SU-DHL-6 (cell line): Measurements from ENCODE around the gene RESF1.

ENCODE experiments used
- H2AFZ ChIP-seq: fragments of 200-600 bp; sonication (generic); 2 replicates; pipeline ENCODE4 v1.6.1; 2014; ENCODE audit warnings: low read depth, mild to moderate bottlenecking, moderate library complexity, mixed read lengths, antibody characterized with exemption, low read length; ENCODE audit not compliant: severe bottlenecking
- H3F3A ChIP-seq: fragments of 200-600 bp; shearing (Covaris generic); 2 replicates; pipeline ENCODE4 v1.6.0; 2016; ENCODE audit warnings: antibody characterized with exemption, mild to moderate bottlenecking; ENCODE audit not compliant: insufficient read depth
- H3K27ac ChIP-seq: fragments of 200-600 bp; sonication (generic); 2 replicates; pipeline ENCODE4 v1.5.1; 2016; ENCODE audit warnings: low read depth, mild to moderate bottlenecking, low read length, moderate library complexity, mixed read lengths
- H3K27me3 ChIP-seq: fragments of 200-600 bp; sonication (generic), shearing (Covaris generic); 2 replicates; pipeline ENCODE4 v1.6.0; 2014; ENCODE audit warnings: mild to moderate bottlenecking, low read length
- H3K36me3 ChIP-seq: fragments of 200-600 bp; sonication (generic); 2 replicates; pipeline ENCODE4 v1.6.1; 2014; ENCODE audit warnings: mild to moderate bottlenecking, low read length, mixed read lengths
- H3K4me2 ChIP-seq: fragments of 300-600, 200-600 bp; shearing (Covaris generic), sonication (generic); 2 replicates; pipeline ENCODE4 v1.6.0; 2014; ENCODE audit warnings: low read length, low read depth, mild to moderate bottlenecking; ENCODE audit not compliant: poor library complexity, severe bottlenecking
- H3K4me3 ChIP-seq: fragments of 200-600 bp; sonication (generic); 2 replicates; pipeline ENCODE4 v1.5.1; 2014; ENCODE audit warnings: antibody characterized with exemption, low read length, mild to moderate bottlenecking, mixed read lengths; ENCODE audit not compliant: insufficient read depth, poor library complexity, severe bottlenecking
- H3K79me2 ChIP-seq: fragments of 200-600 bp; sonication (generic); 2 replicates; pipeline ENCODE4 v1.6.1; 2014; ENCODE audit warnings: mild to moderate bottlenecking, low read length, moderate library complexity; ENCODE audit not compliant: insufficient read depth
- H3K9ac ChIP-seq: fragments of 200-600 bp; sonication (generic); 2 replicates; pipeline ENCODE4 v1.7.0; 2014; ENCODE audit warnings: mild to moderate bottlenecking, low read length
- H3K9me2 ChIP-seq: fragments of 200-600 bp; sonication (generic); replicated peaks from 2 replicates; pipeline ENCODE4 v1.6.1; 2014; ENCODE audit warnings: low read length; ENCODE audit not compliant: insufficient read depth
- H3K9me3 ChIP-seq: fragments of 200-600 bp; sonication (generic); 2 replicates; pipeline ENCODE4 v1.6.1; 2014; ENCODE audit warnings: low read length, mixed read lengths; ENCODE audit not compliant: insufficient read depth
- H4K20me1 ChIP-seq: fragments of 200-600 bp; sonication (generic); 2 replicates; pipeline ENCODE4 v1.6.1; 2014; ENCODE audit warnings: low read depth, mild to moderate bottlenecking, antibody characterized with exemption, low read length, moderate library complexity, mixed read lengths
- EZH2phosphoT487 ChIP-seq: fragments of 200-600 bp; sonication (generic), shearing (Covaris generic); conservative IDR thresholded peaks from 2 replicates; pipeline ENCODE4 v1.6.1; 2018; ENCODE audit warnings: mild to moderate bottlenecking, antibody characterized with exemption, low read length, moderate library complexity, mixed read lengths
- TF ChIP-seq, protein P1 (sequence below): fragments of 200-600 bp; sonication (generic); IDR thresholded peaks from one replicate; pipeline ENCODE4 v1.5.1; 2017; ENCODE audit warnings: antibody characterized with exemption, mild to moderate bottlenecking, low read length, moderate library complexity; ENCODE audit not compliant: insufficient read depth, poor library complexity, severe bottlenecking

The RESF1 gene

DNA sequence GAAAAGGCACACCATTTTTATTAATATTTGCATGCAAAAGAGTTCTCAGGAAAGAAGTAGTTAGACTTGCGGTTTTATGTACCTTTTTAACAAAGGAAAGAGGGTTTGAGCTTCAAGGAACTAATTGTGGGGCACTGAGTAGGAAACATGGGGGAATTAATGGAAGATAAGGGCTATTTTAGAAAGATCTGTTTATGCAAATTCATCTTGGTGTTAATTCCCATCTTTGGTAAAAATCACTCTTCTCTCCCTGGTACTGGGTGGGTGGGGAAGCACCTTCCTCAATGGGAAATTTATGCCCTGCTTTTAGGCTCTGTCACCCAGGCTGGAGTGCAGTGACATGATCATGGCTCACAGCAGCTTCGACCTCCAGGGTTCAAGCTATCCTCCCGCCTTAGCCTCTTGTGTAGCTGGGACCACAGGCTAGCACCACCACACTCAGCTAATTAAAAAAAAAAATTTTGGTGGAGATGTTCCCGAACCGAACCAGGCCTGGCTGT lies 30.1 kb upstream of the RESF1 start:
- H3K36me3 ChIP-seq = no peaks in the 10 kb centered on the region
- no peaks in the 10 kb centered on the region for H4K20me1 ChIP-seq
- TF ChIP-seq, protein P1, sequence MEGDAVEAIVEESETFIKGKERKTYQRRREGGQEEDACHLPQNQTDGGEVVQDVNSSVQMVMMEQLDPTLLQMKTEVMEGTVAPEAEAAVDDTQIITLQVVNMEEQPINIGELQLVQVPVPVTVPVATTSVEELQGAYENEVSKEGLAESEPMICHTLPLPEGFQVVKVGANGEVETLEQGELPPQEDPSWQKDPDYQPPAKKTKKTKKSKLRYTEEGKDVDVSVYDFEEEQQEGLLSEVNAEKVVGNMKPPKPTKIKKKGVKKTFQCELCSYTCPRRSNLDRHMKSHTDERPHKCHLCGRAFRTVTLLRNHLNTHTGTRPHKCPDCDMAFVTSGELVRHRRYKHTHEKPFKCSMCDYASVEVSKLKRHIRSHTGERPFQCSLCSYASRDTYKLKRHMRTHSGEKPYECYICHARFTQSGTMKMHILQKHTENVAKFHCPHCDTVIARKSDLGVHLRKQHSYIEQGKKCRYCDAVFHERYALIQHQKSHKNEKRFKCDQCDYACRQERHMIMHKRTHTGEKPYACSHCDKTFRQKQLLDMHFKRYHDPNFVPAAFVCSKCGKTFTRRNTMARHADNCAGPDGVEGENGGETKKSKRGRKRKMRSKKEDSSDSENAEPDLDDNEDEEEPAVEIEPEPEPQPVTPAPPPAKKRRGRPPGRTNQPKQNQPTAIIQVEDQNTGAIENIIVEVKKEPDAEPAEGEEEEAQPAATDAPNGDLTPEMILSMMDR = no peak
- TF ChIP-seq EZH2phosphoT487 = no peak
- H3K9me3 ChIP-seq = no peaks in the 10 kb centered on the region
- H3K79me2 ChIP-seq = no peaks in the 10 kb centered on the region
- H3K4me3 ChIP-seq = peak overlapping the region; percentile 37
- H3K4me2 ChIP-seq = peak overlapping the region; percentile 67
- H3K9me2 ChIP-seq = no peaks in the 10 kb centered on the region
- peak overlapping the region; percentile 49 for H3K9ac ChIP-seq
- H3K27ac ChIP-seq = peak overlapping the region; percentile 75
- peaks cover 11% of the 10 kb centered on the region; the same call in 1 of the 2 replicates for H3F3A ChIP-seq
- H2AFZ ChIP-seq = peak overlapping the region; percentile 75
- no peaks in the 10 kb centered on the region for H3K27me3 ChIP-seq

DNA sequence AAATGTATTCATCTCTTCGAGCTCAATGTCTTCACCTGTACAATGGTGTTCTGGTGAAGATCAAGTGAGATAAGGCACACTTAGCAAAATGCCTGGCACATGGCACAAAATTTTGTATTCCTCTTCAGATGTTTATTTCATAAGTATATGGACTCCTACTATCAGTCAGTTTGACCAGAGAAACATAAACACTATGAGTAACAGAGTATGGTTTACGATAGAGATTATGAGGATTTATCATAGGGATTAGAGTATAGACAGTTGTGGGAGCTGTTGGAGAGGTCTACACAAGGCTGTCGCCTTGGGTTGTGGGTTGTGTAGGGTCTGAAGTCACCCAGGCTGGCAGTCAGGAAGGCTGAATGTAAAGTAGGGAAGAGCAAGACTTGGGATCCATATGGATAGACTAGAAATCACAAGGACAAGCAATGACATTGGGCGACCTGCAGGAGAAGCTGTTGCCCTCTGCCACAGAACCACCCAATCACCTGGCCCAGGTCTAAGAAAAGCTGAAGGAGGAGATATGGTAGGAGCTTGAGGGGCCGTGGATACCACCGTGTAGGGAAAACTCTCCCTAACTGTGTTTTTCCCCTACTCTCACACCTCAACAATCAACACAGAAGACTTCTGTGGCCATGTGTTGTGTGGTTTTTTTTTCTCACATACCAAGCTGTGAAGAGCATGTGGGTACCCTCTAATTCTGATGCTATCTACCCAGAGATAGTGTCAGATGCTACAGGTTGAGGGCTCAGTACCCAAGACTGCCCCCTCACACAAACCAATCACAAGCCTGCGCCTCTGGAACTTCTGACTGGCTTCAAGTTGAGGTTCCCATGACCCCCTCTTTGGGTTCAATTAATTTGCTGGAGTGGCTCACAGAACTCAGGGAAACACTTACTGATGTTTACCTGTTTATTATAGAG lies 27.2 kb upstream of the RESF1 start:
- Histone ChIP-seq H3K79me2 (no peaks in the 10 kb centered on the region), H3K4me3 (no peak overlapping the region), H3K27ac (peak overlapping the region; percentile 61), H3K9me2 (no peaks in the 10 kb centered on the region), H3K27me3 (no peaks in the 10 kb centered on the region), H3K36me3 (no peaks in the 10 kb centered on the region), H3K4me2 (no peak overlapping the region), H4K20me1 (no peaks in the 10 kb centered on the region), H3K9me3 (no peaks in the 10 kb centered on the region), H3K9ac (no peak overlapping the region), H3F3A (peaks cover 19% of the 10 kb centered on the region; the same call in 1 of the 2 replicates), H2AFZ (no peak overlapping the region)
- no peak for TF ChIP-seq EZH2phosphoT487
- TF ChIP-seq, protein P1 = no peak

- H3K9me3 ChIP-seq = peaks cover 19% of the 10 kb centered on the region; the same call in 1 of the 2 replicates
- H3K36me3 ChIP-seq = peaks cover 11% of the 10 kb centered on the region
Observed at GRCh38 chr12:31944299-31944698, 14.9 kb upstream of the RESF1 start.

More at GRCh38 chr12:31944299-31944698, 14.9 kb upstream of the RESF1 start:
- Histone ChIP-seq H3K27me3 (no peaks in the 10 kb centered on the region), H3K79me2 (no peaks in the 10 kb centered on the region), H3K9ac (no peak overlapping the region), H3K4me2 (no peak overlapping the region), H3K9me2 (no peaks in the 10 kb centered on the region), H4K20me1 (no peaks in the 10 kb centered on the region), H2AFZ (no peak overlapping the region), H3K4me3 (no peak overlapping the region), H3K27ac (no peak overlapping the region), H3F3A (peaks cover 2% of the 10 kb centered on the region; the same call in 1 of the 2 replicates)
- TF ChIP-seq, protein P1 = no peak
- no peak for TF ChIP-seq EZH2phosphoT487
